ENCODE results near the gene TRIM31. TPM values are rescaled to one million over a fixed set of nuclear protein-coding genes. Genes with fewer than 3 reads are reported as not detected.

TRIM31 gene
- total RNA-seq, 1 donor from 2014 or later = not detected

GRCh38 chr6:30066082-30066481 lies 46.8 kb downstream of the TRIM31 start:
- DNase-seq (ENCODE audit: low read depth) (no peak), FAIRE-seq (no peak)
- H3K27me3 Mint-ChIP-seq (ENCODE audit: low read depth, unreplicated experiment) = peaks cover 16% of the 10 kb centered on the region
- H3K4me1 Mint-ChIP-seq (ENCODE audit: low read depth, unreplicated experiment) = peaks cover 17% of the 10 kb centered on the region
- H3K27ac ChIP-seq (ENCODE audit: low read depth, low read length) = peak overlapping the region; percentile 77
- H3K36me3 ChIP-seq (ENCODE audit: insufficient read depth, low read length) = peaks cover 9% of the 10 kb centered on the region
- peak overlapping the region; percentile 96 for H3K27ac Mint-ChIP-seq (ENCODE audit: unreplicated experiment)
- no peaks in the 10 kb centered on the region for H3K9me3 ChIP-seq (ENCODE audit: insufficient read depth, low read depth, low read length)
- H3K9me3 Mint-ChIP-seq (ENCODE audit: unreplicated experiment) = peaks cover 3% of the 10 kb centered on the region
- peak overlapping the region; percentile 97 for H3K4me2 ChIP-seq (ENCODE audit: low read length)
- H3K79me2 ChIP-seq (ENCODE audit: insufficient read depth, low read length) = peaks cover 28% of the 10 kb centered on the region
- TF ChIP-seq EZH2 (IDR thresholded peaks at IDR 0.05; ENCODE audit: insufficient read depth, low read length) = no peak
- TF ChIP-seq CTCF (IDR thresholded peaks at IDR 0.05; ENCODE audit: insufficient read depth, low read depth, low read length) = no peak
- peaks cover 3% of the 10 kb centered on the region for H3K27me3 ChIP-seq (ENCODE audit: insufficient read depth, low read length)
- H3K36me3 Mint-ChIP-seq (ENCODE audit: low read depth, unreplicated experiment) = peaks cover 10% of the 10 kb centered on the region
- H3K9ac ChIP-seq (ENCODE audit: low read length) = peak overlapping the region; percentile 93
- peak overlapping the region; percentile 96 for H3K4me3 Mint-ChIP-seq (ENCODE audit: unreplicated experiment)
- H4K20me1 ChIP-seq (ENCODE audit: insufficient read depth, low read length) = peaks cover 6% of the 10 kb centered on the region
- peaks cover 19% of the 10 kb centered on the region for H3K4me1 ChIP-seq (ENCODE audit: insufficient read depth, low read length)
- peak overlapping the region; percentile 93 for H2AFZ ChIP-seq (ENCODE audit: low read depth, low read length)
- H3K4me3 ChIP-seq (ENCODE audit: insufficient read depth, low read depth, low read length) = peak overlapping the region; percentile 87

- H3K4me1 Mint-ChIP-seq (ENCODE audit: low read depth, unreplicated experiment) = peaks cover 13% of the 10 kb centered on the region
- H3K79me2 ChIP-seq (ENCODE audit: insufficient read depth, low read length) = peaks cover 36% of the 10 kb centered on the region
- no peak overlapping the region for H3K27ac ChIP-seq (ENCODE audit: low read depth, low read length)
- no peak overlapping the region for H3K4me3 ChIP-seq (ENCODE audit: insufficient read depth, low read depth, low read length)
- DNase-seq (ENCODE audit: low read depth) = no peak
- peak overlapping the region; percentile 18 for H3K4me3 Mint-ChIP-seq (ENCODE audit: unreplicated experiment)
- peaks cover under 1% of the 10 kb centered on the region for H3K27me3 Mint-ChIP-seq (ENCODE audit: low read depth, unreplicated experiment)
- no peaks in the 10 kb centered on the region for H3K9me3 ChIP-seq (ENCODE audit: insufficient read depth, low read depth, low read length)
- H3K27ac Mint-ChIP-seq (ENCODE audit: unreplicated experiment) = no peak overlapping the region
- H2AFZ ChIP-seq (ENCODE audit: low read depth, low read length) = no peak overlapping the region
- no peak overlapping the region for H3K9ac ChIP-seq (ENCODE audit: low read length)
- H3K4me2 ChIP-seq (ENCODE audit: low read length) = no peak overlapping the region
- FAIRE-seq = no peak
- no peaks in the 10 kb centered on the region for H3K27me3 ChIP-seq (ENCODE audit: insufficient read depth, low read length)
- H3K36me3 Mint-ChIP-seq (ENCODE audit: low read depth, unreplicated experiment) = no peaks in the 10 kb centered on the region
- TF ChIP-seq CTCF (IDR thresholded peaks at IDR 0.05; ENCODE audit: insufficient read depth, low read depth, low read length) = no peak
- TF ChIP-seq EZH2 (IDR thresholded peaks at IDR 0.05; ENCODE audit: insufficient read depth, low read length) = no peak
- no peaks in the 10 kb centered on the region for H4K20me1 ChIP-seq (ENCODE audit: insufficient read depth, low read length)
- no peaks in the 10 kb centered on the region for H3K9me3 Mint-ChIP-seq (ENCODE audit: unreplicated experiment)
- H3K36me3 ChIP-seq (ENCODE audit: insufficient read depth, low read length) = peaks cover 9% of the 10 kb centered on the region
- H3K4me1 ChIP-seq (ENCODE audit: insufficient read depth, low read length) = peaks cover 27% of the 10 kb centered on the region
These were observed 49.6 kb downstream of the TRIM31 start for GRCh38 chr6:30063315-30063714.

- no peak overlapping the region for H2AFZ ChIP-seq (ENCODE audit: low read depth, low read length)
- H3K27me3 Mint-ChIP-seq (ENCODE audit: low read depth, unreplicated experiment) = no peaks in the 10 kb centered on the region
- peak overlapping the region; percentile 99 for H3K4me3 Mint-ChIP-seq (ENCODE audit: unreplicated experiment)
- no peak for FAIRE-seq
- no peak overlapping the region for H3K4me3 ChIP-seq (ENCODE audit: insufficient read depth, low read depth, low read length)
- H3K9me3 Mint-ChIP-seq (ENCODE audit: unreplicated experiment) = no peaks in the 10 kb centered on the region
- no peaks in the 10 kb centered on the region for H3K36me3 Mint-ChIP-seq (ENCODE audit: low read depth, unreplicated experiment)
- H3K36me3 ChIP-seq (ENCODE audit: insufficient read depth, low read length) = peaks cover 9% of the 10 kb centered on the region
- peaks cover 23% of the 10 kb centered on the region for H3K4me1 ChIP-seq (ENCODE audit: insufficient read depth, low read length)
- no peak overlapping the region for H3K9ac ChIP-seq (ENCODE audit: low read length)
- no peak for DNase-seq (ENCODE audit: low read depth)
- H3K9me3 ChIP-seq (ENCODE audit: insufficient read depth, low read depth, low read length) = no peaks in the 10 kb centered on the region
- peaks cover 29% of the 10 kb centered on the region for H3K79me2 ChIP-seq (ENCODE audit: insufficient read depth, low read length)
- peak overlapping the region; percentile 60 for H3K27ac Mint-ChIP-seq (ENCODE audit: unreplicated experiment)
- H3K27ac ChIP-seq (ENCODE audit: low read depth, low read length) = no peak overlapping the region
- TF ChIP-seq EZH2 (IDR thresholded peaks at IDR 0.05; ENCODE audit: insufficient read depth, low read length) (no peak), CTCF (IDR thresholded peaks at IDR 0.05; ENCODE audit: insufficient read depth, low read depth, low read length) (no peak)
- H3K27me3 ChIP-seq (ENCODE audit: insufficient read depth, low read length) = no peaks in the 10 kb centered on the region
- peak overlapping the region; percentile 97 for H3K4me2 ChIP-seq (ENCODE audit: low read length)
- no peaks in the 10 kb centered on the region for H4K20me1 ChIP-seq (ENCODE audit: insufficient read depth, low read length)
- peaks cover 8% of the 10 kb centered on the region for H3K4me1 Mint-ChIP-seq (ENCODE audit: low read depth, unreplicated experiment)
These were observed 50.3 kb downstream of the TRIM31 start for GRCh38 chr6:30062471-30063178.

All from astrocyte (in vitro differentiated cells and primary cell).